A673 (cell line): Measurements from ENCODE around the gene KLF16.

Source experiments
- EZH2 ChIP-seq: fragments of 200-600 bp; sonication (generic); IDR thresholded peaks from 2 replicates; pipeline ENCODE4 v1.6.1; 2017; ENCODE audit warnings: borderline replicate concordance, low read depth, mild to moderate bottlenecking, mixed read lengths, antibody characterized with exemption, low read length; ENCODE audit not compliant: poor library complexity, severe bottlenecking
- TF ChIP-seq, protein P1 (sequence below): fragments of 300-800, 200-600 bp; sonication (generic); conservative IDR thresholded peaks from 2 replicates; pipeline ENCODE4 v1.5.1; 2017; ENCODE audit warnings: low read depth, mild to moderate bottlenecking, antibody characterized with exemption, low read length, moderate library complexity, mixed read lengths

- TF ChIP-seq, protein P1, sequence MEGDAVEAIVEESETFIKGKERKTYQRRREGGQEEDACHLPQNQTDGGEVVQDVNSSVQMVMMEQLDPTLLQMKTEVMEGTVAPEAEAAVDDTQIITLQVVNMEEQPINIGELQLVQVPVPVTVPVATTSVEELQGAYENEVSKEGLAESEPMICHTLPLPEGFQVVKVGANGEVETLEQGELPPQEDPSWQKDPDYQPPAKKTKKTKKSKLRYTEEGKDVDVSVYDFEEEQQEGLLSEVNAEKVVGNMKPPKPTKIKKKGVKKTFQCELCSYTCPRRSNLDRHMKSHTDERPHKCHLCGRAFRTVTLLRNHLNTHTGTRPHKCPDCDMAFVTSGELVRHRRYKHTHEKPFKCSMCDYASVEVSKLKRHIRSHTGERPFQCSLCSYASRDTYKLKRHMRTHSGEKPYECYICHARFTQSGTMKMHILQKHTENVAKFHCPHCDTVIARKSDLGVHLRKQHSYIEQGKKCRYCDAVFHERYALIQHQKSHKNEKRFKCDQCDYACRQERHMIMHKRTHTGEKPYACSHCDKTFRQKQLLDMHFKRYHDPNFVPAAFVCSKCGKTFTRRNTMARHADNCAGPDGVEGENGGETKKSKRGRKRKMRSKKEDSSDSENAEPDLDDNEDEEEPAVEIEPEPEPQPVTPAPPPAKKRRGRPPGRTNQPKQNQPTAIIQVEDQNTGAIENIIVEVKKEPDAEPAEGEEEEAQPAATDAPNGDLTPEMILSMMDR, result no peak
- TF ChIP-seq EZH2, result no peak
Observed at GRCh38 chr19:1911098-1911497, 47.7 kb upstream of the KLF16 start.
